IPS-18a (cell line): ENCODE measurements around the gene WDR7.

Experiments
- H3K27ac ChIP-seq: one replicate; pipeline ENCODE4 v1.5.1; 2013; ENCODE audit warnings: low read length
- H3K27me3 ChIP-seq: one replicate; pipeline ENCODE4 v1.6.1; 2013; ENCODE audit warnings: mild to moderate bottlenecking, low read length; ENCODE audit not compliant: control insufficient read depth, insufficient read depth
- H3K36me3 ChIP-seq: one replicate; pipeline ENCODE4 v1.6.1; 2013; ENCODE audit warnings: low read depth, low read length; ENCODE audit not compliant: control insufficient read depth
- H3K4me1 ChIP-seq: one replicate; pipeline ENCODE4 v1.6.1; 2013; ENCODE audit warnings: low read depth, low read length; ENCODE audit not compliant: control insufficient read depth
- H3K4me3 ChIP-seq: one replicate; pipeline ENCODE4 v1.5.1; 2013; ENCODE audit warnings: low read length
- H3K9ac ChIP-seq: one replicate; pipeline ENCODE4 v1.6.1; 2013; ENCODE audit warnings: mild to moderate bottlenecking, low read length, moderate library complexity
- H3K9me3 ChIP-seq: one replicate; pipeline ENCODE4 v1.6.1; 2013; ENCODE audit warnings: low read depth, low read length; ENCODE audit not compliant: control insufficient read depth

The WDR7 gene

GRCh38 chr18:56650944-56651770, at the start of gene WDR7:
WDR7 (plus strand) TSS chr18:56651359; CDS start chr18:56672516, 21,157 bp downstream.
- peak within 1 kb of the TSS; percentile 79 for H3K4me3 ChIP-seq
- peaks cover 4% of the 10 kb centered on the region for H3K4me1 ChIP-seq
- H3K27me3 ChIP-seq = no peaks in the 10 kb centered on the region
- no peaks in the 10 kb centered on the region for H3K9me3 ChIP-seq
- H3K36me3 ChIP-seq = no peaks in the 10 kb centered on the region
- peak within 1 kb of the TSS; percentile 62 for H3K9ac ChIP-seq
- H3K27ac ChIP-seq = no peak within 1 kb of the TSS

GRCh38 chr18:56606618-56607017, 44.5 kb upstream of the WDR7 start:
- Histone ChIP-seq H3K9me3 (no peaks in the 10 kb centered on the region), H3K27ac (no peak overlapping the region), H3K36me3 (peaks cover 61% of the 10 kb centered on the region), H3K27me3 (no peaks in the 10 kb centered on the region), H3K4me1 (no peaks in the 10 kb centered on the region), H3K4me3 (no peak overlapping the region), H3K9ac (no peak overlapping the region)

- H3K4me3 ChIP-seq = no peak overlapping the region
- H3K27ac ChIP-seq = no peak overlapping the region
- no peak overlapping the region for H3K9ac ChIP-seq
- H3K36me3 ChIP-seq = peaks cover 67% of the 10 kb centered on the region
- no peaks in the 10 kb centered on the region for H3K4me1 ChIP-seq
- H3K9me3 ChIP-seq = no peaks in the 10 kb centered on the region
- H3K27me3 ChIP-seq = no peaks in the 10 kb centered on the region
Observed at GRCh38 chr18:56615738-56616520, 35.2 kb upstream of the WDR7 start.

- no peaks in the 10 kb centered on the region for H3K4me1 ChIP-seq
- H3K27ac ChIP-seq = no peak overlapping the region
- H3K9ac ChIP-seq = no peak overlapping the region
- no peaks in the 10 kb centered on the region for H3K27me3 ChIP-seq
- no peaks in the 10 kb centered on the region for H3K9me3 ChIP-seq
- H3K36me3 ChIP-seq = peaks cover 29% of the 10 kb centered on the region
- no peak overlapping the region for H3K4me3 ChIP-seq
Observed at GRCh38 chr18:56627991-56628390, 23.2 kb upstream of the WDR7 start.

GRCh38 chr18:56632070-56633022, 18.8 kb upstream of the WDR7 start:
- Histone ChIP-seq H3K9me3 (no peaks in the 10 kb centered on the region), H3K4me3 (no peak overlapping the region), H3K36me3 (peaks cover 11% of the 10 kb centered on the region), H3K9ac (no peak overlapping the region), H3K27ac (no peak overlapping the region), H3K4me1 (peaks cover 7% of the 10 kb centered on the region), H3K27me3 (no peaks in the 10 kb centered on the region)

- Histone ChIP-seq H3K9ac (no peak overlapping the region), H3K27ac (no peak overlapping the region), H3K36me3 (peaks cover 11% of the 10 kb centered on the region), H3K9me3 (no peaks in the 10 kb centered on the region), H3K4me3 (no peak overlapping the region), H3K27me3 (no peaks in the 10 kb centered on the region), H3K4me1 (peaks cover 14% of the 10 kb centered on the region)
Observed at GRCh38 chr18:56635007-56635406, 16.2 kb upstream of the WDR7 start.

- Histone ChIP-seq H3K4me3 (peak overlapping the region; percentile 75), H3K9ac (peak overlapping the region; percentile 92), H3K9me3 (no peaks in the 10 kb centered on the region), H3K27ac (no peak overlapping the region), H3K27me3 (no peaks in the 10 kb centered on the region), H3K36me3 (peaks cover 8% of the 10 kb centered on the region), H3K4me1 (peaks cover 14% of the 10 kb centered on the region)
Observed at GRCh38 chr18:56637176-56637575, 14.0 kb upstream of the WDR7 start.

- Histone ChIP-seq H3K4me3 (peak overlapping the region; percentile 75), H3K4me1 (peaks cover 14% of the 10 kb centered on the region), H3K36me3 (peaks cover 8% of the 10 kb centered on the region), H3K27me3 (no peaks in the 10 kb centered on the region), H3K9me3 (no peaks in the 10 kb centered on the region), H3K9ac (peak overlapping the region; percentile 92), H3K27ac (peak overlapping the region; percentile 90)
Observed at GRCh38 chr18:56637711-56638231, 13.4 kb upstream of the WDR7 start.

GRCh38 chr18:56638232-56639103, 12.7 kb upstream of the WDR7 start, which contains the start of gene TXNL1:
TXNL1 (minus strand) TSS chr18:56638592; CDS start chr18:56638440, 152 bp downstream.
- no peaks in the 10 kb centered on the region for H3K9me3 ChIP-seq
- H3K27ac ChIP-seq = peak within 1 kb of the TSS; percentile 90
- peaks cover 14% of the 10 kb centered on the region for H3K4me1 ChIP-seq
- peaks cover 8% of the 10 kb centered on the region for H3K36me3 ChIP-seq
- H3K27me3 ChIP-seq = no peaks in the 10 kb centered on the region
- peak within 1 kb of the TSS; percentile 76 for H3K4me3 ChIP-seq
- H3K9ac ChIP-seq = peak within 1 kb of the TSS; percentile 92

- H3K4me1 ChIP-seq = peaks cover 14% of the 10 kb centered on the region
- peak overlapping the region; percentile 61 for H3K9ac ChIP-seq
- peaks cover 6% of the 10 kb centered on the region for H3K36me3 ChIP-seq
- H3K27ac ChIP-seq = peak overlapping the region; percentile 83
- no peaks in the 10 kb centered on the region for H3K9me3 ChIP-seq
- no peaks in the 10 kb centered on the region for H3K27me3 ChIP-seq
- H3K4me3 ChIP-seq = peak overlapping the region; percentile 76
Observed at GRCh38 chr18:56639104-56639381, 12.1 kb upstream of the WDR7 start.
